ENCODE data around the gene LEPR. TPM values are rescaled to one million over a fixed set of nuclear protein-coding genes. Genes with fewer than 3 reads are reported as not detected.

Gene LEPR

Small RNA genes within 50 kb of the gene (small RNA-seq; reads per million reads assigned to genes)
- not detected for gene RNU2-15P (ENCODE audit: low read depth)
